Stimulated activated CD4-positive, alpha-beta T cell treated with anti-CD3 and anti-CD28 coated beads, TNF-alpha, amount 100 ng/mL, for 1 hour (primary cell): ENCODE results near the gene RCAN2.

Source experiments
- DNase-seq, 3 donors: peaks; one replicate each; pipeline ENCODE4 v3.0.0-alpha.2; 2020; ENCODE audit warnings: low read depth in 3 of 3, low spot score in 1 of 3

The RCAN2 gene

GRCh38 chr6:46219661-46220060, 271.6 kb downstream of the RCAN2 start:
- no peak for DNase-seq

GRCh38 chr6:46218457-46218856, 272.8 kb downstream of the RCAN2 start:
- DNase-seq, result no peak

GRCh38 chr6:46217671-46218131, 273.5 kb downstream of the RCAN2 start:
- no peak for DNase-seq

GRCh38 chr6:46216879-46217278, 274.4 kb downstream of the RCAN2 start:
- no peak for DNase-seq

GRCh38 chr6:46215777-46216176, 275.5 kb downstream of the RCAN2 start:
- no peak for DNase-seq

- no peak for DNase-seq
These were observed 276.0 kb downstream of the RCAN2 start for GRCh38 chr6:46215213-46215612.

GRCh38 chr6:46211917-46212316, 279.3 kb downstream of the RCAN2 start:
- DNase-seq, result no peak

GRCh38 chr6:46210294-46210693, 281.0 kb downstream of the RCAN2 start:
- DNase-seq, result no peak

GRCh38 chr6:46208303-46208702, 282.9 kb downstream of the RCAN2 start:
- DNase-seq, result no peak

- DNase-seq, result no peak
These were observed 284.1 kb downstream of the RCAN2 start for GRCh38 chr6:46207174-46207573.

GRCh38 chr6:46204880-46205650, 286.2 kb downstream of the RCAN2 start:
- no peak for DNase-seq

- no peak for DNase-seq
These were observed 287.7 kb downstream of the RCAN2 start for GRCh38 chr6:46203391-46204177.

- no peak for DNase-seq
These were observed 289.5 kb downstream of the RCAN2 start for GRCh38 chr6:46201702-46202101.

- DNase-seq, result no peak
These were observed 291.9 kb downstream of the RCAN2 start for GRCh38 chr6:46199387-46199786.

GRCh38 chr6:46191961-46192360, 299.3 kb downstream of the RCAN2 start:
- DNase-seq, result no peak

GRCh38 chr6:46190889-46191288, 300.4 kb downstream of the RCAN2 start:
- DNase-seq, result no peak

- DNase-seq, result no peak
These were observed 301.5 kb downstream of the RCAN2 start for GRCh38 chr6:46189726-46190125.

- no peak for DNase-seq
These were observed 304.7 kb downstream of the RCAN2 start for GRCh38 chr6:46186583-46186982.

- no peak for DNase-seq
These were observed 307.1 kb downstream of the RCAN2 start for GRCh38 chr6:46184114-46184513.

GRCh38 chr6:46175976-46176375, 315.3 kb downstream of the RCAN2 start:
- no peak for DNase-seq

- DNase-seq, result no peak
These were observed 315.8 kb downstream of the RCAN2 start for GRCh38 chr6:46175446-46175845.

GRCh38 chr6:46174904-46175303, 316.3 kb downstream of the RCAN2 start:
- no peak for DNase-seq
